Esophagus muscularis mucosa (tissue), 4 donors: Measurements from ENCODE around the gene PIAS4. TPM values are rescaled to one million over a fixed set of nuclear protein-coding genes. Genes with fewer than 3 reads are reported as not detected.
A peak's percentile ranks its signal among the peaks of the same experiment; 100 is the strongest.

Experiments used
- DNase-seq: peaks from one replicate; pipeline ENCODE4 v3.0.0-alpha.2; 2017; ENCODE audit errors: extremely low spot score
- H3K27ac ChIP-seq, 4 donors: fragments of 200-600 bp; sonication (generic); replicated peaks in 1 of 4; 1 replicate in 3 of 4; 2 replicates in 1 of 4; pipeline ENCODE4 v1.5.1; 2016 to 2019; ENCODE audit warnings: mild to moderate bottlenecking in 1 of 4
- H3K27me3 ChIP-seq, 4 donors: fragments of 200-600 bp; sonication (generic); one replicate each; pipeline versions ENCODE4 v1.5.1 to v1.6.0; 2016 to 2019
- H3K36me3 ChIP-seq, 4 donors: fragments of 200-600 bp; sonication (generic); one replicate each; pipeline ENCODE4 v1.5.1; 2016 to 2019
- H3K4me1 ChIP-seq, 4 donors: fragments of 200-600 bp; sonication (generic); one replicate each; pipeline ENCODE4 v1.5.1; 2016 to 2019
- H3K4me3 ChIP-seq, 4 donors: fragments of 200-600 bp; sonication (generic); 1 replicate in 2 of 4; 2 replicates in 2 of 4; pipeline ENCODE4 v1.5.1; 2016 to 2019; ENCODE audit warnings: mild to moderate bottlenecking in 4 of 4, moderate library complexity in 1 of 4
- H3K9me3 ChIP-seq, 4 donors: fragments of 200-600 bp; sonication (generic); 1 replicate in 3 of 4; 2 replicates in 1 of 4; pipeline ENCODE4 v1.5.1; 2016 to 2019
- CTCF ChIP-seq, 3 experiments: fragments of 200-600 bp in 2 of 3; fragments of 450-650 bp in 1 of 3; sonication (generic) in 2 of 3; IDR thresholded peaks; one replicate each; pipeline ENCODE4 v1.5.1; 2017 to 2019; ENCODE audit warnings: antibody characterized with exemption in 3 of 3, mild to moderate bottlenecking in 2 of 3, moderate library complexity in 1 of 3
- EP300 ChIP-seq: sonication (generic); formaldehyde crosslinking; IDR thresholded peaks from one replicate; pipeline ENCODE4 v1.6.1; 2017; ENCODE audit warnings: antibody characterized with exemption
- POLR2A ChIP-seq: fragments of 450-650 bp; IDR thresholded peaks from one replicate; pipeline ENCODE4 v1.6.1; 2017; ENCODE audit warnings: antibody characterized with exemption, moderate library complexity, mild to moderate bottlenecking, low read depth
- POLR2AphosphoS5 ChIP-seq, 2 donors: sonication (generic); formaldehyde crosslinking; IDR thresholded peaks; one replicate each; pipeline ENCODE4 v1.6.1; 2017; ENCODE audit warnings: antibody characterized with exemption in 2 of 2
- WGBS: methylation state at CpG from one replicate; pipeline ENCODE4 v1.1.5; 2018; 5-methylcytosine and 5-hydroxymethylcytosine counted together
- intact Hi-C: fragments of 100-400 bp; cut with DNase I; formaldehyde crosslinking; loops from one replicate; pipeline ENCODE4 v1.15.1; 2023
- total RNA-seq, 4 donors: library from RNA; depleted of rRNA; stranded (reverse); fragments of >200 nt; gene quantifications; one replicate each; pipeline versions ENCODE4 v1.1.0 to v1.2.1, GENCODE V29; 2016

Gene PIAS4
- total RNA-seq, result 10 to 100 TPM; 16.6 to 34.1 (median 24.8) TPM

- Histone ChIP-seq H3K4me1 (peaks cover 43 to 52% (median 51%) of the 10 kb centered on the region in 4 donors), H3K4me3 (peak within 1 kb of the TSS; percentile 81 to 100 (median 88)), H3K27ac (peak within 1 kb of the TSS; percentile 88 to 95 (median 90)), H3K27me3 (no peaks in the 10 kb centered on the region), H3K9me3 (no peaks in the 10 kb centered on the region), H3K36me3 (peaks cover 0 to 8% (median 0%) of the 10 kb centered on the region in 4 donors)
- DNase-seq, result peak; percentile 98
- TF ChIP-seq CTCF (IDR thresholded peaks at IDR 0.05) (peak in 1 of 3 experiments; percentile 38), POLR2A (no peak), POLR2AphosphoS5 (IDR thresholded peaks at IDR 0.05) (peak; percentile 56 to 78), EP300 (no peak)
- 0% methylated on average over 3 of the region's 91 CpGs for WGBS
- intact Hi-C loops, result no loop called here
These were observed at the start of gene PIAS4 for GRCh38 chr19:4007021-4007835. TSS of gene PIAS4 (plus strand) at chr19:4007736. CDS start at chr19:4007761, 25 bp downstream.

GRCh38 chr19:3958836-3959765 lies 48.4 kb upstream of the PIAS4 start:
- H3K27me3 ChIP-seq, result no peaks in the 10 kb centered on the region
- intact Hi-C loops, result no loop called here
- peak overlapping the region in 2 of 4 donors; percentile 7 to 41 for H3K27ac ChIP-seq
- TF ChIP-seq CTCF (IDR thresholded peaks at IDR 0.05) (no peak), POLR2AphosphoS5 (IDR thresholded peaks at IDR 0.05) (no peak), POLR2A (no peak), EP300 (no peak)
- peaks cover 4 to 35% (median 22%) of the 10 kb centered on the region in 4 donors for H3K4me1 ChIP-seq
- no peak for DNase-seq
- H3K9me3 ChIP-seq, result no peaks in the 10 kb centered on the region
- peaks cover 63 to 89% (median 84%) of the 10 kb centered on the region in 4 donors for H3K36me3 ChIP-seq
- 95% methylated on average over 37 of the region's 86 CpGs for WGBS
- H3K4me3 ChIP-seq, result no peak overlapping the region

- H3K4me3 ChIP-seq, result no peak overlapping the region
- intact Hi-C loops, result no loop called here
- TF ChIP-seq POLR2A, result no peak
- TF ChIP-seq EP300, result no peak
- no peak for TF ChIP-seq POLR2AphosphoS5 (IDR thresholded peaks at IDR 0.05)
- TF ChIP-seq CTCF (IDR thresholded peaks at IDR 0.05), result no peak
- H3K27me3 ChIP-seq, result no peaks in the 10 kb centered on the region
- no peak for DNase-seq
- no peaks in the 10 kb centered on the region for H3K9me3 ChIP-seq
- H3K4me1 ChIP-seq, result peaks cover 3 to 34% (median 21%) of the 10 kb centered on the region in 4 donors
- WGBS, result 93% methylated on average over 10 of the region's 15 CpGs
- peaks cover 70 to 94% (median 90%) of the 10 kb centered on the region in 4 donors for H3K36me3 ChIP-seq
- no peak overlapping the region for H3K27ac ChIP-seq
These were observed 47.8 kb upstream of the PIAS4 start for GRCh38 chr19:3959766-3960131.

- 81% methylated on average over 11 of the region's 24 CpGs for WGBS
- Histone ChIP-seq H3K27me3 (no peaks in the 10 kb centered on the region), H3K9me3 (no peaks in the 10 kb centered on the region), H3K27ac (peak overlapping the region in 3 of 4 donors; percentile 42 to 100 (median 43)), H3K36me3 (peaks cover 70 to 98% (median 98%) of the 10 kb centered on the region in 4 donors), H3K4me3 (no peak overlapping the region), H3K4me1 (peaks cover 9 to 36% (median 27%) of the 10 kb centered on the region in 4 donors)
- TF ChIP-seq CTCF (IDR thresholded peaks at IDR 0.05) (no peak), POLR2AphosphoS5 (IDR thresholded peaks at IDR 0.05) (no peak), EP300 (no peak), POLR2A (no peak)
- DNase-seq, result no peak
- intact Hi-C loops, result no loop called here
These were observed 46.5 kb upstream of the PIAS4 start for GRCh38 chr19:3961007-3961406.
